Vagina (tissue), 2 donors: ENCODE measurements around the gene ELMOD3. TPM values are rescaled to one million over a fixed set of nuclear protein-coding genes. Genes with fewer than 3 reads are reported as not detected.
A peak's percentile ranks its signal among the peaks of the same experiment; 100 is the strongest.
"Not testable (repeated sequence)": the region's sequence is repeated elsewhere in the genome, so short reads cannot be mapped to it uniquely, and the experiment has no call there.

ENCODE experiments used
- DNase-seq, 2 donors: peaks; one replicate each; pipeline ENCODE4 v3.0.0-alpha.2; 2017; ENCODE audit errors: extremely low spot score in 2 of 2
- H3K27ac ChIP-seq: fragments of 200-600 bp; sonication (generic); one replicate; pipeline ENCODE4 v1.5.1; 2019
- H3K27me3 ChIP-seq: fragments of 200-600 bp; sonication (generic); one replicate; pipeline ENCODE4 v1.5.1; 2019
- H3K36me3 ChIP-seq, 2 donors: fragments of 200-600 bp; sonication (generic); one replicate each; pipeline ENCODE4 v1.5.1; 2017 to 2019
- H3K4me1 ChIP-seq: fragments of 200-600 bp; sonication (generic); one replicate; pipeline ENCODE4 v1.5.1; 2019
- H3K4me3 ChIP-seq, 2 donors: fragments of 200-600 bp; sonication (generic); 1 replicate in 1 of 2; 2 replicates in 1 of 2; pipeline ENCODE4 v1.5.1; 2016 to 2019
- H3K9me3 ChIP-seq: fragments of 200-600 bp; sonication (generic); one replicate; pipeline ENCODE4 v1.5.1; 2019
- POLR2A ChIP-seq, 2 donors: fragments of 450-650 bp; IDR thresholded peaks; one replicate each; pipeline ENCODE4 v1.6.1; 2017; ENCODE audit warnings: antibody characterized with exemption in 2 of 2, mild to moderate bottlenecking in 2 of 2, moderate library complexity in 2 of 2
- POLR2AphosphoS5 ChIP-seq, 2 donors: sonication (generic); formaldehyde crosslinking; IDR thresholded peaks; one replicate each; pipeline ENCODE4 v1.9.0; 2017; ENCODE audit warnings: antibody characterized with exemption in 2 of 2, mild to moderate bottlenecking in 2 of 2, low read depth in 1 of 2; ENCODE audit not compliant: insufficient read depth in 1 of 2
- intact Hi-C: fragments of 100-400 bp; cut with DNase I; formaldehyde crosslinking; loops from one replicate; pipeline ENCODE4 v1.15.1; 2023
- total RNA-seq: library from RNA; depleted of rRNA; stranded (reverse); fragments of >200 nt; gene quantifications from one replicate; pipeline ENCODE4 v1.2.3, GENCODE V29; 2016
- TF ChIP-seq, protein P1 (sequence below), 3 experiments: fragments of 450-650 bp in 2 of 3; fragments of 200-600 bp in 1 of 3; sonication (generic) in 1 of 3; IDR thresholded peaks; one replicate each; pipeline ENCODE4 v1.5.1; 2017 to 2019; ENCODE audit warnings: antibody characterized with exemption in 3 of 3, mild to moderate bottlenecking in 2 of 3, moderate library complexity in 2 of 3

Gene ELMOD3
- total RNA-seq, 1 donor from 2014 or later = 44.7 TPM

GRCh38 chr2:85309699-85310321, 44.8 kb upstream of the ELMOD3 start:
- Histone ChIP-seq H3K27ac (peak overlapping the region; percentile 58), H3K4me1 (peaks cover 23% of the 10 kb centered on the region), H3K36me3 (peaks cover 0 to 28% of the 10 kb centered on the region in 2 donors), H3K9me3 (no peaks in the 10 kb centered on the region), H3K4me3 (no peak overlapping the region), H3K27me3 (no peaks in the 10 kb centered on the region)
- TF ChIP-seq POLR2A (IDR thresholded peaks at IDR 0.05) = no peak
- TF ChIP-seq POLR2AphosphoS5 (IDR thresholded peaks at IDR 0.05; ENCODE audit: insufficient read depth in 1 of 2, low read depth in 1 of 2) = peak in 1 of 2 donors; percentile 22
- DNase-seq = no peak
- intact Hi-C loops = no loop called here

GRCh38 chr2:85310330-85310729, 44.2 kb upstream of the ELMOD3 start:
- peak overlapping the region; percentile 58 for H3K27ac ChIP-seq
- TF ChIP-seq POLR2AphosphoS5 (IDR thresholded peaks at IDR 0.05; ENCODE audit: insufficient read depth in 1 of 2, low read depth in 1 of 2) (no peak), POLR2A (IDR thresholded peaks at IDR 0.05) (no peak)
- TF ChIP-seq, protein P1, sequence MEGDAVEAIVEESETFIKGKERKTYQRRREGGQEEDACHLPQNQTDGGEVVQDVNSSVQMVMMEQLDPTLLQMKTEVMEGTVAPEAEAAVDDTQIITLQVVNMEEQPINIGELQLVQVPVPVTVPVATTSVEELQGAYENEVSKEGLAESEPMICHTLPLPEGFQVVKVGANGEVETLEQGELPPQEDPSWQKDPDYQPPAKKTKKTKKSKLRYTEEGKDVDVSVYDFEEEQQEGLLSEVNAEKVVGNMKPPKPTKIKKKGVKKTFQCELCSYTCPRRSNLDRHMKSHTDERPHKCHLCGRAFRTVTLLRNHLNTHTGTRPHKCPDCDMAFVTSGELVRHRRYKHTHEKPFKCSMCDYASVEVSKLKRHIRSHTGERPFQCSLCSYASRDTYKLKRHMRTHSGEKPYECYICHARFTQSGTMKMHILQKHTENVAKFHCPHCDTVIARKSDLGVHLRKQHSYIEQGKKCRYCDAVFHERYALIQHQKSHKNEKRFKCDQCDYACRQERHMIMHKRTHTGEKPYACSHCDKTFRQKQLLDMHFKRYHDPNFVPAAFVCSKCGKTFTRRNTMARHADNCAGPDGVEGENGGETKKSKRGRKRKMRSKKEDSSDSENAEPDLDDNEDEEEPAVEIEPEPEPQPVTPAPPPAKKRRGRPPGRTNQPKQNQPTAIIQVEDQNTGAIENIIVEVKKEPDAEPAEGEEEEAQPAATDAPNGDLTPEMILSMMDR (IDR thresholded peaks at IDR 0.05) = no peak
- H3K4me1 ChIP-seq = peaks cover 23% of the 10 kb centered on the region
- H3K9me3 ChIP-seq = no peaks in the 10 kb centered on the region
- H3K36me3 ChIP-seq = peaks cover 0 to 25% of the 10 kb centered on the region in 2 donors
- intact Hi-C loops = no loop called here
- DNase-seq = no peak
- H3K27me3 ChIP-seq = no peaks in the 10 kb centered on the region
- H3K4me3 ChIP-seq = no peak overlapping the region

DNA sequence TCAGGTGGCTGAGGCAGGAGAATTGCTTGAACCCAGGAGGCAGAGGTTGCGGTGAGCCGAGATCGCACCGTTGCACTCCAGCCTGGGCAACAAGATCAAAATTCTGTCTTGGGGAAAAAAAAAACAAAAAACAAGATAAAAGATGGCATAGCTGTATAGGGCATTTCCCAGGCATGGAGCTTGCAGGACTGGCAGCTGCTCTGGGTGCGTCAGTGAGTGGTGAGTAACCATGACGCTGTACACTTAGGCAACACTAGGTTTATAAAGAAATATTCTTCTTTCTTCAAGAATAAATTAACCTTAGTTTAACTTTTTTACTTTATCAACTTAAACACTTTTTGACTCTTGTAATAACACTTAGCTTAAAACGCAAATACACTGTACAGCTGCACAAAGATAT, 42.2 kb upstream of the ELMOD3 start:
- no peaks in the 10 kb centered on the region for H3K27me3 ChIP-seq
- H3K36me3 ChIP-seq = peaks cover 0 to 17% of the 10 kb centered on the region in 2 donors
- no peak overlapping the region for H3K4me3 ChIP-seq
- TF ChIP-seq POLR2A (IDR thresholded peaks at IDR 0.05) = no peak
- TF ChIP-seq POLR2AphosphoS5 (IDR thresholded peaks at IDR 0.05; ENCODE audit: insufficient read depth in 1 of 2, low read depth in 1 of 2) = no peak
- TF ChIP-seq, protein P1 (IDR thresholded peaks at IDR 0.05) = no peak
- H3K27ac ChIP-seq = no peak overlapping the region
- H3K9me3 ChIP-seq = no peaks in the 10 kb centered on the region
- intact Hi-C loops = no loop called here
- H3K4me1 ChIP-seq = peaks cover 23% of the 10 kb centered on the region
- no peak for DNase-seq

GRCh38 chr2:85314884-85315242, 39.7 kb upstream of the ELMOD3 start:
- H3K4me3 ChIP-seq = no peak overlapping the region
- no peak overlapping the region for H3K27ac ChIP-seq
- DNase-seq = no peak
- no peaks in the 10 kb centered on the region for H3K27me3 ChIP-seq
- intact Hi-C loops = no loop called here
- H3K36me3 ChIP-seq = peaks cover 0 to 25% of the 10 kb centered on the region in 2 donors
- peaks cover 17% of the 10 kb centered on the region for H3K4me1 ChIP-seq
- TF ChIP-seq POLR2A (IDR thresholded peaks at IDR 0.05) (no peak), POLR2AphosphoS5 (IDR thresholded peaks at IDR 0.05; ENCODE audit: insufficient read depth in 1 of 2, low read depth in 1 of 2) (no peak)
- TF ChIP-seq, protein P1 (IDR thresholded peaks at IDR 0.05) = no peak
- no peaks in the 10 kb centered on the region for H3K9me3 ChIP-seq

GRCh38 chr2:85315921-85316320, 38.6 kb upstream of the ELMOD3 start:
- DNase-seq, intact Hi-C loops, H3K27me3 ChIP-seq, H3K4me3 ChIP-seq, H3K9me3 ChIP-seq, H3K27ac ChIP-seq: not testable (repeated sequence)
- Histone ChIP-seq H3K4me1 (peaks cover 21% of the 10 kb centered on the region), H3K36me3 (peaks cover 0 to 34% of the 10 kb centered on the region in 2 donors)

DNA sequence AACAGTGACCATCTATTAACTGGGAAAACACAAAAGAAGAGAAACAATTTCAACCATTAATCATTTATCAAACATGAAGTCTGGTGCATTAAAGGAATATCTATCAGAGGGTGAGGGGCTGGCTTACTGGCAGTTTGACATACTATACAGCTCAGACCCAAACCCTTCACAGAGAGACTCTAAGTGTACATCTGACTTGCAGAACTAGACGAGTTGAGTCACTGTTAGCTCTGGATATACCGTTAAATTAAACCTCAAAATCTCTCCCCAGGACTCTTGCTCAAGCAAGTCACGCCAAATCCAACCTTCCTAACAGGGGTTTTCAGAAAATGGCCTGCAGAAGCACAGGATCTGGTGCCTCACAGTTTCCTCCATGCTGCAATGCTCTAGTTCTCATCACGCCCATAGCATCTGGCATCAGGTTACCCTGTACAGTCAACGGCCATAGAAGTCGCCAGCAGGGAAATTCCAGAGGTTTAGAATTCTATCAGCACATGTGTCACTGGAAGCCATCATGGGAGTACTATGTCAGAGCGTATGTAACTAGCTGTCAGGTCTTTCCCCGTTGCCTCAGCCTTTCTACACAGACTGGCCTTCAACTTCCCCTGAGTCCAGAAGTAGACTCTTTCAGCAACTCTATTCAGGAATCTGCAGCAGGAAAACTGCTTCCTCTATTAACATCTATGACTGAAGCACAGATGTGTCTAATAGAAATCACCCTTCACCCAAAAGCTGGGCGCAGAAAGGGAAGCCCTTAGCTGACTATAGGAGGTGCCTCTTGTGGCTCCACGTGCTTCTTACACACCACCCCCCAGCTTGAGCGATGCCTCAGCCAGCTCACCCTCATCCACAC, 36.1 kb upstream of the ELMOD3 start:
- TF ChIP-seq POLR2A (IDR thresholded peaks at IDR 0.05) (no peak), POLR2AphosphoS5 (IDR thresholded peaks at IDR 0.05; ENCODE audit: insufficient read depth in 1 of 2, low read depth in 1 of 2) (no peak)
- TF ChIP-seq, protein P1 (IDR thresholded peaks at IDR 0.05) = no peak
- intact Hi-C loops = no loop called here
- peaks cover 45% of the 10 kb centered on the region for H3K4me1 ChIP-seq
- DNase-seq = no peak
- H3K9me3 ChIP-seq = no peaks in the 10 kb centered on the region
- peaks cover 0 to 58% of the 10 kb centered on the region in 2 donors for H3K36me3 ChIP-seq
- no peak overlapping the region for H3K4me3 ChIP-seq
- H3K27ac ChIP-seq = no peak overlapping the region
- no peaks in the 10 kb centered on the region for H3K27me3 ChIP-seq
